ENCODE results near the gene NUDCD3.

NUDCD3 gene

GRCh38 chr7:44385434-44386138 lies 104.9 kb downstream of the NUDCD3 start:
- TF ChIP-seq, protein P1, sequence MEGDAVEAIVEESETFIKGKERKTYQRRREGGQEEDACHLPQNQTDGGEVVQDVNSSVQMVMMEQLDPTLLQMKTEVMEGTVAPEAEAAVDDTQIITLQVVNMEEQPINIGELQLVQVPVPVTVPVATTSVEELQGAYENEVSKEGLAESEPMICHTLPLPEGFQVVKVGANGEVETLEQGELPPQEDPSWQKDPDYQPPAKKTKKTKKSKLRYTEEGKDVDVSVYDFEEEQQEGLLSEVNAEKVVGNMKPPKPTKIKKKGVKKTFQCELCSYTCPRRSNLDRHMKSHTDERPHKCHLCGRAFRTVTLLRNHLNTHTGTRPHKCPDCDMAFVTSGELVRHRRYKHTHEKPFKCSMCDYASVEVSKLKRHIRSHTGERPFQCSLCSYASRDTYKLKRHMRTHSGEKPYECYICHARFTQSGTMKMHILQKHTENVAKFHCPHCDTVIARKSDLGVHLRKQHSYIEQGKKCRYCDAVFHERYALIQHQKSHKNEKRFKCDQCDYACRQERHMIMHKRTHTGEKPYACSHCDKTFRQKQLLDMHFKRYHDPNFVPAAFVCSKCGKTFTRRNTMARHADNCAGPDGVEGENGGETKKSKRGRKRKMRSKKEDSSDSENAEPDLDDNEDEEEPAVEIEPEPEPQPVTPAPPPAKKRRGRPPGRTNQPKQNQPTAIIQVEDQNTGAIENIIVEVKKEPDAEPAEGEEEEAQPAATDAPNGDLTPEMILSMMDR (conservative IDR thresholded peaks at IDR 0.05), result no peak
- no peak overlapping the region for H3K27ac ChIP-seq

- H3K27ac ChIP-seq, result no peak overlapping the region
- TF ChIP-seq, protein P1 (conservative IDR thresholded peaks at IDR 0.05), result no peak
Measured at GRCh38 chr7:44384586-44385433, 105.6 kb downstream of the NUDCD3 start.

GRCh38 chr7:44383566-44383965 lies 106.9 kb downstream of the NUDCD3 start:
- no peak overlapping the region for H3K27ac ChIP-seq
- TF ChIP-seq, protein P1 (conservative IDR thresholded peaks at IDR 0.05), result no peak

- TF ChIP-seq, protein P1 (conservative IDR thresholded peaks at IDR 0.05), result no peak
- H3K27ac ChIP-seq, result no peak overlapping the region
Measured at GRCh38 chr7:44382459-44383265, 107.8 kb downstream of the NUDCD3 start.

- no peak overlapping the region for H3K27ac ChIP-seq
Measured at GRCh38 chr7:44381494-44382220, 108.8 kb downstream of the NUDCD3 start.

DNA sequence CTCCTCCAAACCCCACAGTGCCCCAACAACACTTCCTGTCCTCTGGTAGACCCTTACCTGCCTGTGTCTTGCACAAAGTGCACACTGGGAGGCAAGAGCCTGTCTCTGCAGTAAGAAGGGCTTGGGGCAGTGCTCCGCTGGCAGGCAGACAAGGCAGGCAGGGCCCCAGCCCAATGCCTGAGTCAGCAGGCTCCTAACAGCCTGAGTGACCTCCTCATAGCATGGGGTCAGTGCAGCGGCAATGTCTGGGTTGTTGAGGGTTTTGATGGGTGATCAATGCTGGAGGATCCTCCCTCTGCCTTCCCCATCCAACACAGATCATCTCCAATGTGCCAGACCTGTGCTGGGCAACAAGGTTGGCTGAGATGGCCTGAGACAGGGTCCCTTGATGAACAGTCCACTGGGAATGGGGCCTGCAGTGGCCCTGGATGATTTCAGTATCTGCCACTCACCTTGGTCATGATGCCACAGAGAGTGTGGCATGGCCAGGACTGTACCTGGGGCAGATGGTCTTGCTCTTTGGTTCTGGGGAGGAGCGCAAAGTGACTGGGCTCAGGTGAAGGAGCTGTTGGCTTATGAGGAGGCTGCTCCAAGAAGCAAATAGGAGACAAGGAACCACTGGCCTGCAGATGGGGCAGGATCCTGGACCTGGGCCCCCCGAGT lies 109.5 kb downstream of the NUDCD3 start:
- TF ChIP-seq, protein P1 (conservative IDR thresholded peaks at IDR 0.05), result no peak
- no peak overlapping the region for H3K27ac ChIP-seq

More at GRCh38 chr7:44381494-44382220, 108.8 kb downstream of the NUDCD3 start:
- TF ChIP-seq, protein P1 (conservative IDR thresholded peaks at IDR 0.05), result no peak
